GM21423 (cell line): ENCODE measurements around the gene TMEM203.
A peak's percentile ranks its signal among the peaks of the same experiment; 100 is the strongest.
"Not testable (repeated sequence)": the region's sequence is repeated elsewhere in the genome, so short reads cannot be mapped to it uniquely, and the experiment has no call there.

Experiments
- ATAC-seq: cut with Tn5 transposase; IDR thresholded peaks from one replicate; pipeline ENCODE4 v1.9.1; 2021; ENCODE audit warnings: mild to moderate bottlenecking, moderate library complexity; ENCODE audit not compliant: unreplicated experiment

TMEM203 gene

DNA sequence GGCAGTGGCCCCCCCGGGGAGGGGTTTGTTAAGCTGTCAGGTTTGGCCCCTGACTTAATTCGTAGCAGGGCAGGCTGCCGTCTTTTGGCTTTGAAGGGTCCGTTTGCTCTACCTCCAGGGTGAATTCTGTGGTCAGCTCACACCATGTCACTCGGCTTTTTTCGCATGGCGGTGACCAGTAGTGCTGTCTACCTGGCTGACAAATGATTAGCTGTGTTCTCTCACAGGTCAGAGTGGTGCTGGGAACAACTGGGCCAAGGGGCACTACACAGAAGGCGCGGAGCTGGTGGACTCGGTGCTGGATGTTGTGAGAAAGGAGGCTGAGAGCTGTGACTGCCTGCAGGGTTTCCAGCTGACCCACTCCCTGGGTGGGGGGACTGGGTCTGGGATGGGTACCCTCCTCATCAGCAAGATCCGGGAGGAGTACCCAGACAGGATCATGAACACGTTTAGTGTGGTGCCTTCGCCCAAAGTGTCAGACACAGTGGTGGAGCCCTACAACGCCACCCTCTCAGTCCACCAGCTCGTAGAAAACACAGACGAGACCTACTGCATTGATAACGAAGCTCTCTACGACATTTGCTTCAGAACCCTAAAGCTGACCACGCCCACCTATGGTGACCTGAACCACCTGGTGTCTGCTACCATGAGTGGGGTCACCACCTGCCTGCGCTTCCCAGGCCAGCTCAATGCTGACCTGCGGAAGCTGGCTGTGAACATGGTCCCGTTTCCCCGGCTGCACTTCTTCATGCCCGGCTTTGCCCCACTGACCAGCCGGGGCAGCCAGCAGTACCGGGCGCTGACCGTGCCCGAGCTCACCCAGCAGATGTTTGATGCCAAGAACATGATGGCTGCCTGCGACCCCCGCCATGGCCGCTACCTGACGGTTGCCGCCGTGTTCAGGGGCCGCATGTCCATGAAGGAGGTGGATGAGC is 37.1 kb upstream of the TMEM203 start:
- ATAC-seq: no peak

GRCh38 chr9:137241490-137242268 is 36.2 kb upstream of the TMEM203 start:
- peak; percentile 4 for ATAC-seq

DNA sequence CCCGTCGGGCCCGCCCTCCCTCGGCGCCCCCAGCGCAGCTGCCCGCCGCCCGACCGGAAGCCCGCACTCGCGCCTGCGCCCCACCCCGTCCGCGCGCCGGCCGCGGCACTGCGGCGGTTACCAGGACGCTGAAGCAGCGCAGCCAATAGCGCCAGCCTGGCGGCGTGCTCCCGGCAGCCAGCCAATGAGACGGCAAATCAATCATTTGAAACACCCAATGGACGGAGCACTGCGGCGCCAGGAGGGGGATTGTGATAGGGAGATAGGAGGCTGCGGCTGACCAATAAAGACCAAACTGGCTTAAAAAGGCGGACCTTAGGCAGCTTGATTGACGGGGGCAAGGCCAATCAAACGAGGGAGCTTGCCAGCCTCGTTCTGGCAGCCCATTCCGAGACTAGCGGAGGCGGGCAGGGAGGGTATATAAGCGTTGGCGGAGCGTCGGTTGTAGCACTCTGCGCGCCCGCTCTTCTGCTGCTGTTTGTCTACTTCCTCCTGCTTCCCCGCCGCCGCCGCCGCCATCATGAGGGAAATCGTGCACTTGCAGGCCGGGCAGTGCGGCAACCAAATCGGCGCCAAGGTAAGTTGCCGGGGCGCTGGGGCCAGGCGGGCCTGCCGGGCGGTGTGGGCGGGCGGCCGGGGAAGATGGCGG is 35.5 kb upstream of the TMEM203 start, which contains the start of gene TUBB4B:
TUBB4B (plus strand) TSS at position 447 of the 649 bp plus-strand sequence; CDS start at position 521, 74 bp downstream.
- ATAC-seq: peak; percentile 73

DNA sequence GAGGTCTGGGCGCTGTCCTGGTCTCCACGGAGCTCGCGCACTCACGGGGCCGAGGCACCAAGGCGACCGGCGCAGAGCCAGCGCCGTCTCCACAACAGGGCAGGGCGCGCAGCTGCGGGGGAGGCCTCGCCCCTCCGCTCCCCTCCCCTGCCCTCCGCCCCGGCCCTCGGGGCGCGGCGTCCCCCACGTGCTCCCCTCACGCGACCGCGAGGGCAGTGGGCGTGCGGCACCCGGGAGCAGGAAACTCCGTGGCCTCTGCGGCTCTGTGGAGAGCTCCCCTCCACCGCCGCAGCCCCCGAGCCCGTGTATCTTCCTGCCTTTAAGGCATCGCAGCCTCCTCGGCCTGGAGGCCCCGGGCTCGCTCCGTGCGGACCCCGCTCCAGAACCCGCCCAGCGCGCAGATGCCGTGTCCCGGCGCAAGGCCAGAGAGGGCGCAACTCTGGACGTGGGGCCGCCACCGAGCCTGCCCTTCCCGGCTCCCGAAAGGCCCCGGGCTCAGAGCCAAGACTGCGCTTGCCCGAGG is 34.9 kb upstream of the TMEM203 start:
- peak; percentile 18 for ATAC-seq

GRCh38 chr9:137239541-137240200 is 34.2 kb upstream of the TMEM203 start:
- not testable (repeated sequence) for ATAC-seq

GRCh38 chr9:137237759-137238726 is 32.6 kb upstream of the TMEM203 start:
- ATAC-seq: no peak

- no peak for ATAC-seq
Measured at GRCh38 chr9:137236936-137237421, 31.5 kb upstream of the TMEM203 start.

- peak; percentile 19 for ATAC-seq
Measured at GRCh38 chr9:137236238-137236935, 30.9 kb upstream of the TMEM203 start.

GRCh38 chr9:137235424-137236237 is 30.2 kb upstream of the TMEM203 start:
- no peak for ATAC-seq

- ATAC-seq: no peak
Measured at GRCh38 chr9:137234758-137235423, 29.4 kb upstream of the TMEM203 start.

GRCh38 chr9:137234055-137234697 is 28.7 kb upstream of the TMEM203 start:
- no peak for ATAC-seq

- no peak for ATAC-seq
Measured at GRCh38 chr9:137233143-137233980, 27.9 kb upstream of the TMEM203 start.

DNA sequence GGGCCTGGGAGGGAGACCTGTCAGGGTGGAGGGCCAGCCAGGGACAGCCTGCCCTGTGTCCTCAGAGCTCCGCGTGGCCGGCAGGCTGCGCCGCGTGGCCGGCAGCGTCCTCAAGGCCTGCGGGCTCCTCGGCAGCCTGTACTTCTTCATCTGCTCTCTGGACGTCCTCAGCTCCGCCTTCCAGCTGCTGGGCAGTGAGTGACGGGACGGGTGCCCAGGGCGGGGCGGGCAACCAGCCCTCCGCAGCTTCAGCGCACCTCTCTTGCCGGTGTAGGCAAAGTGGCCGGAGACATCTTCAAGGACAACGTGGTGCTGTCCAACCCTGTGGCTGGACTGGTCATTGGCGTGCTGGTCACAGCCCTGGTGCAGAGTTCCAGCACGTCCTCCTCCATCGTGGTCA is 27.1 kb upstream of the TMEM203 start:
- no peak for ATAC-seq

GRCh38 chr9:137232101-137232500 is 26.7 kb upstream of the TMEM203 start:
- ATAC-seq: no peak

DNA sequence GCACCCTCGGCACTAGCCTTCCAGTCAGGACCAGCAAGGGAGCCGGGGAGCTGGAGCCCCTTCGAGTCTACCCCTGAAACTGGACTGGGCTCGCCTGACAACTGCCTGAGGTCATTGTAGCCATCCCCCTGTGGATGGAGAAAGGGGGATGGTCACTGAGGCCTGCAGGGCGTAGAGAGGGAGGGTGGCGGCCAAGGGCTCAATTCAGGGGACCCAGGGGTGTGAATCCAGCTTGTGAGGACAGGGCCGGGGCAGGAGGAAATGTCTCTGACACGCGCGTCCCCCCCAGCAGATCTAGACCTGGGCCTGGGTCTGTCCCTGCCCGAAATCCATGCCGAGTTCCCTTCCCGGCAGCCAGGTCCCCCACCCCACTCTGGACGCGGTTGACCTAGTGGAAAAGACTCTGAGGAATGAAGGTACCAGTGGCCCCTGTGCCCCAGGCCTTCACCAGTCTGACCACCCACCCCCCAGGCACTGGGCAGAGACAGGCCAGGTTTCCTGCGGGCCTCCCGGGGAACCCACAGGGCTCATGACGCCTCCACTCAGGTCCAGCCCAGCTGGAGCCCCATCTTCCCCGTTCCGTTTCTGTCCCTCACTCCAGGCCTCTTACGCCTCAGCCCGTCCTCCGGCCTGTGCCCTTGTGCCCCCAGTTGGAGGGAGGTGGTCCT is 26.1 kb upstream of the TMEM203 start:
- ATAC-seq: no peak
